C4-2B (cell line): ENCODE measurements around the gene TRPC4.

Source experiments
- ZFX ChIP-seq: fragments of 450-650 bp; IDR thresholded peaks from 2 replicates; pipeline ENCODE4 v1.6.1; 2017
- TF ChIP-seq, protein P1 (sequence below): fragments of 450-650 bp; conservative IDR thresholded peaks from 2 replicates; pipeline ENCODE4 v1.5.1; 2017; ENCODE audit warnings: mild to moderate bottlenecking

GRCh38 chr13:37870489-37870845 lies 895 bp upstream of the TRPC4 start:
- TF ChIP-seq, protein P1, sequence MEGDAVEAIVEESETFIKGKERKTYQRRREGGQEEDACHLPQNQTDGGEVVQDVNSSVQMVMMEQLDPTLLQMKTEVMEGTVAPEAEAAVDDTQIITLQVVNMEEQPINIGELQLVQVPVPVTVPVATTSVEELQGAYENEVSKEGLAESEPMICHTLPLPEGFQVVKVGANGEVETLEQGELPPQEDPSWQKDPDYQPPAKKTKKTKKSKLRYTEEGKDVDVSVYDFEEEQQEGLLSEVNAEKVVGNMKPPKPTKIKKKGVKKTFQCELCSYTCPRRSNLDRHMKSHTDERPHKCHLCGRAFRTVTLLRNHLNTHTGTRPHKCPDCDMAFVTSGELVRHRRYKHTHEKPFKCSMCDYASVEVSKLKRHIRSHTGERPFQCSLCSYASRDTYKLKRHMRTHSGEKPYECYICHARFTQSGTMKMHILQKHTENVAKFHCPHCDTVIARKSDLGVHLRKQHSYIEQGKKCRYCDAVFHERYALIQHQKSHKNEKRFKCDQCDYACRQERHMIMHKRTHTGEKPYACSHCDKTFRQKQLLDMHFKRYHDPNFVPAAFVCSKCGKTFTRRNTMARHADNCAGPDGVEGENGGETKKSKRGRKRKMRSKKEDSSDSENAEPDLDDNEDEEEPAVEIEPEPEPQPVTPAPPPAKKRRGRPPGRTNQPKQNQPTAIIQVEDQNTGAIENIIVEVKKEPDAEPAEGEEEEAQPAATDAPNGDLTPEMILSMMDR, result peak; percentile 52
- no peak for TF ChIP-seq ZFX
